IPS-18a (cell line): ENCODE measurements around the gene SMYD3.

Experiments used
- H3K27ac ChIP-seq: one replicate; pipeline ENCODE4 v1.5.1; 2013; ENCODE audit warnings: low read length
- H3K27me3 ChIP-seq: one replicate; pipeline ENCODE4 v1.6.1; 2013; ENCODE audit warnings: mild to moderate bottlenecking, low read length; ENCODE audit not compliant: control insufficient read depth, insufficient read depth
- H3K36me3 ChIP-seq: one replicate; pipeline ENCODE4 v1.6.1; 2013; ENCODE audit warnings: low read depth, low read length; ENCODE audit not compliant: control insufficient read depth
- H3K4me1 ChIP-seq: one replicate; pipeline ENCODE4 v1.6.1; 2013; ENCODE audit warnings: low read depth, low read length; ENCODE audit not compliant: control insufficient read depth
- H3K4me3 ChIP-seq: one replicate; pipeline ENCODE4 v1.5.1; 2013; ENCODE audit warnings: low read length
- H3K9ac ChIP-seq: one replicate; pipeline ENCODE4 v1.6.1; 2013; ENCODE audit warnings: mild to moderate bottlenecking, low read length, moderate library complexity
- H3K9me3 ChIP-seq: one replicate; pipeline ENCODE4 v1.6.1; 2013; ENCODE audit warnings: low read depth, low read length; ENCODE audit not compliant: control insufficient read depth

Gene SMYD3

DNA sequence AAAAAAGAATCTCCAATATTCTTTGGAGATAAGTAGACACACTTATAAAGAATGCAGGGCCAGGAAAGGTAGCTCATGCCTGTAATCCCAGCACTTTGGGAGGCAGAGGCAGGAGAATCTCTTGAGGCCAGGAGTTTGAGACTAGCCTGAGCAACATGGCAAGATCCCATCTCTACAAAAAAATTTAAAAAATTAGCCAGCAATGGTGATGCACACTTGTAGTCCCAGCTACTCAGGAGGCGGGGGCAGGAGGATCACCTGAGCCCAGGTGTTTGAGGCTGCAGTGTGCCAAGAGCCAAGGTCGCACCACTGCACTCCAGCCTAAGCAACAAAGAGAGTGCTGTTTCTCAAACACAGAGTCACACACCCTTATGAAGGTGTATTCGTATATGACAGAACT lies 385.0 kb downstream of the SMYD3 start:
- Histone ChIP-seq H3K36me3 (no peaks in the 10 kb centered on the region), H3K9me3 (no peaks in the 10 kb centered on the region), H3K27me3 (no peaks in the 10 kb centered on the region), H3K4me3 (no peak overlapping the region), H3K4me1 (no peaks in the 10 kb centered on the region), H3K9ac (no peak overlapping the region), H3K27ac (no peak overlapping the region)

DNA sequence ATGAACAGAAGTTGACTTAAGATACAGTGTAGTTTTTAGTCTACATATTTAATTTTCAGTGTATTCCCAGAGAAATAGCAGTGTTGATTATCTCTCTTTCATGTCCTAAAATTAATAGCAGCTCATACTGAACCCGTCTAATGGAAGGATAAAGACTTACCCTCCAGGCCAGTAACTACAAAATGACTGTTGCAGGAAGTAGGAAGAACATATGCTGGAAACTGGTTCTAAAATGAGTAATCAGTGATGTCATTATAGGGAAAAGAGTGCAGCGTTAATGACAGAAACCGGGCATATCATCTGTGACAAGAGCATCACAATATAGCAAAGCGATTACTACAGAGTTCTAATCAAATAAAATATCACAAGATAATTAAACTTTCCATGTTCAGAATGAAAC lies 385.5 kb downstream of the SMYD3 start:
- no peak overlapping the region for H3K9ac ChIP-seq
- no peak overlapping the region for H3K27ac ChIP-seq
- no peaks in the 10 kb centered on the region for H3K9me3 ChIP-seq
- H3K27me3 ChIP-seq, result no peaks in the 10 kb centered on the region
- no peak overlapping the region for H3K4me3 ChIP-seq
- no peaks in the 10 kb centered on the region for H3K36me3 ChIP-seq
- H3K4me1 ChIP-seq, result no peaks in the 10 kb centered on the region

DNA sequence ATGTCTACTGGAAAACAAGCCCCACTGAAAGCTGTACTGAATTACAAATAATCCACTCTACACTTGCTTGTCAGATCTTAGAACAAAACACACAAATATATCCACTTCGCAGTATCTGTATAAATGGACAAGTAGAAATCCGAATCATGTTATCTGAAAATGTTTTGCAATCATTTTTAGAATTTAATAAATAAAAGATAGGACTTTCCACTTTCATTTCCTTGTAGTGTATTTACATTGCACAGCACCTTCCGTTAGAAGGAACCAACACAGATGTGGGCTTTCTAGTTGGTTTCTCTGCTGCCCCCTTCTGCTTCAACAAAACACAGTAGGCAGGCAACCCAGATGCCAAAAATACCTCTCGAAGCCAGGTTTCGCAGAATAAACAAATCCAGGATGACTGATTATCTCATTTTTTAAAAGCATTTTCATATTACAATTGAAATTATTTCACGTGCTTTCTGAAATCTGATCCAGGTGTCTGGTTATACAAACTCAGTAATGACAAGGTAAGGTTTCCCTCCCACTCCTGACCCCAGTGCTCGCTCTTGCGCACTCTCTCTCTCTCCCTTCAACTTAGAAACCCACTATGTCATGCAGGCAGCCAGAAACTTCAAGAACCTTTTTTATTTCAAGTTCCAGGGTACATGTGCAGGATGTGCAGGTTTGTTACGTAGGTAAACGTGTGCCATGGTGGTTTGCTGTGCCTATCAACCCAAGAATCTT lies 389.9 kb downstream of the SMYD3 start:
- Histone ChIP-seq H3K4me1 (no peaks in the 10 kb centered on the region), H3K4me3 (no peak overlapping the region), H3K9ac (no peak overlapping the region), H3K9me3 (no peaks in the 10 kb centered on the region), H3K27me3 (no peaks in the 10 kb centered on the region), H3K36me3 (no peaks in the 10 kb centered on the region), H3K27ac (no peak overlapping the region)

DNA sequence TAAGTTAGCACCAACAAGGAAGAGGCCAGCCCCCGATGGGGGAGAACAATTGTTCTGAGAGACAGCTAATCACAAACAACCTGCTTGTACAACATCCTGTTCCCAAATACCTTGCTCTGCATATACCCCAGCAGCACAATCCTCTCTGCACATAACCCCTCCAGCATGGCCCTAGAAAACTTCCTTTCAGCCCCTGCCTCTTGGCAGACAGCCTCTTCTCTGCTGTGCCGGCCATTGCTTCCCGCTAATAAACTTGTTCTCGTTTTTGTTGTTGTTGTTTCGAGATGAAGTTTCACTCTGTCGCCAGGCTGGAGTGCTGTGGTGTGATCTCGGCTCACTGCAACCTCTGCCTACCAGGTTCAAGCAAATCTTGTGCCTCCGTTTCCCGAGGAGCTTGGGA lies 392.7 kb downstream of the SMYD3 start:
- no peak overlapping the region for H3K27ac ChIP-seq
- H3K4me1 ChIP-seq, result no peaks in the 10 kb centered on the region
- H3K36me3 ChIP-seq, result no peaks in the 10 kb centered on the region
- H3K9ac ChIP-seq, result no peak overlapping the region
- no peaks in the 10 kb centered on the region for H3K9me3 ChIP-seq
- no peaks in the 10 kb centered on the region for H3K27me3 ChIP-seq
- H3K4me3 ChIP-seq, result no peak overlapping the region

DNA sequence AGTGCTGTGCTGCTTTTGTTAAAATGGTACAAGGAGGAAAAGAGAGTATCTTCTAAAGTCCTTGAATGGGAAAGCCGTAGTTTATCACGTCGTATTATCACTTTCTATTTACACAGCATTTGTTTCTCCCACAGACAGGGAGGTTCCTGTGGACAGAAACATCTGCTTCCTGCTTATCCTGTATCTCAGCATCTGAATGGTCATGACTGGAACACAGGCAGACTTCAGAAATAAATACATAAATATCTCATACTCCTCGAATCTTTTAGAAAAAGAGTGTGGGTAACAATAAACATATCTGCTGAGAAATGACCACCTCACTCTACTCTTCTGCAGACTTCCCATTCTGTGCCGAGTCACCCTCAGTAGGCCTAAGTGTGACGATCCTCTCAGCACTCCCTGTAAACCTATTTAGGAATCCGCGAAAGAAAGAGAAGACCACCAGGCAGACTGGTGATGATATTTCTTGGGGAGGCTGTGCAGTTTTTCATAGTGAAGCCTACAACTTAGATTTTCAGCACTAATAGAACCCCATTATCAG lies 393.5 kb downstream of the SMYD3 start:
- Histone ChIP-seq H3K27ac (no peak overlapping the region), H3K9me3 (no peaks in the 10 kb centered on the region), H3K36me3 (no peaks in the 10 kb centered on the region), H3K9ac (no peak overlapping the region), H3K4me3 (no peak overlapping the region), H3K4me1 (no peaks in the 10 kb centered on the region), H3K27me3 (no peaks in the 10 kb centered on the region)

DNA sequence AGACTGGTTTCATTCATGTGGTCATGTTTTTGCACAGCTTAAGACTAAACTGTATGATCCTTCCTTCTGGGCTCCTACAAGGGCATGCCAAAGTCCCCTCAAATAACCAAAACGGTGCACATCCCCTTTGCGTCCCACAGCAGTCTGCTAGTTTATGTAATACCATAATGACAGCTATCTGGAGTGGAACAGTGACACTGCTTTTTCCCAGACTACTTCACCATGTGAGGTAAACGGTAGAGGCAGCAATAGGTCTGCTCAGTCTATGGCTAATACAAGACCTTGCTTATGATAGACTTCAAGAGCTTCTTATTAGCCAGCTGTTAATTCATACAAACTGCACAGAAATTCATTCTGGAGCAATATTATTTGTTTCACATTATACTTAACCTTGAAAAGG lies 395.5 kb downstream of the SMYD3 start:
- Histone ChIP-seq H3K36me3 (no peaks in the 10 kb centered on the region), H3K4me3 (no peak overlapping the region), H3K9me3 (no peaks in the 10 kb centered on the region), H3K27ac (no peak overlapping the region), H3K27me3 (no peaks in the 10 kb centered on the region), H3K4me1 (peaks cover 12% of the 10 kb centered on the region), H3K9ac (no peak overlapping the region)

DNA sequence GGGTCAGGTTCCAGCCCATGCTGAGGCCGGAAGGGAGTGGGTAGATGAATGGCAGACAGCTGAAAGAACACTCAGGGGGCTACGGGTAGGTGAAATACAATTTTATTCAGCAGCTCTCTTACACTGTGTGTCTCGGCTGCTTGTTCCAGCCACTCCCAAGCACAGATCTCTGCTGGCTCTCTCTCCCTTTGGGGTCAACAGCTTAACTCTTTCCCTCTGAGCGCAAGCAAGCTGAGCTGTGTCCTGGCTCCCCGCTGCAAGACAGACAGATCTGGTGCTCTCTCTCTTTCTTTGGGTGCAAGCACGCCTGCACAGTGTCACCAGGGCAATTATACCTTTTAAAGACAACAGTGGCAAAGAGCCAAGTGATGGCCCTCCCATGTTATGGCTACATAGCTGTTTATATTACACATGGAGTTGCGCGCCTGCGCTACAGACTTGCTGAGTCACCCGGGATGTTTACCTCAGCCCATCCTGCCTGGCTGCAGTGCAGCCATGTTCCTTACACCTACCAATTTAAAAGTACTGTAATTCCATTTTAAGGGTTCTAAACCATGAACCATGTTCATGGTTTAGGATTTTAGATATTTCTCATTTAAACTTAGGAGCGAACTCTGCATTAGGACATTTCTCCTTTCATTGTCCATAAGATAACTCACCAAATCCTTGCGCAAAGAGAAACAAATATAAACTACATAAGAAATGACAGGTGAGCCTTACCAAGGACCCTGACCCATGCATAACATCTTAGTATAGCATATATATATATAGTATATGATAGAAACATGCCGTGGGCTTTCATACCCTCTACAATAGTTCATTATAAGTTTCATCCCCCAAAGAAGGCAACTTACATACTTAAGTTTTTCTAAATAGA lies 396.5 kb downstream of the SMYD3 start:
- Histone ChIP-seq H3K27me3 (no peaks in the 10 kb centered on the region), H3K4me1 (peaks cover 12% of the 10 kb centered on the region), H3K4me3 (no peak overlapping the region), H3K9ac (no peak overlapping the region), H3K36me3 (no peaks in the 10 kb centered on the region), H3K27ac (no peak overlapping the region), H3K9me3 (no peaks in the 10 kb centered on the region)

DNA sequence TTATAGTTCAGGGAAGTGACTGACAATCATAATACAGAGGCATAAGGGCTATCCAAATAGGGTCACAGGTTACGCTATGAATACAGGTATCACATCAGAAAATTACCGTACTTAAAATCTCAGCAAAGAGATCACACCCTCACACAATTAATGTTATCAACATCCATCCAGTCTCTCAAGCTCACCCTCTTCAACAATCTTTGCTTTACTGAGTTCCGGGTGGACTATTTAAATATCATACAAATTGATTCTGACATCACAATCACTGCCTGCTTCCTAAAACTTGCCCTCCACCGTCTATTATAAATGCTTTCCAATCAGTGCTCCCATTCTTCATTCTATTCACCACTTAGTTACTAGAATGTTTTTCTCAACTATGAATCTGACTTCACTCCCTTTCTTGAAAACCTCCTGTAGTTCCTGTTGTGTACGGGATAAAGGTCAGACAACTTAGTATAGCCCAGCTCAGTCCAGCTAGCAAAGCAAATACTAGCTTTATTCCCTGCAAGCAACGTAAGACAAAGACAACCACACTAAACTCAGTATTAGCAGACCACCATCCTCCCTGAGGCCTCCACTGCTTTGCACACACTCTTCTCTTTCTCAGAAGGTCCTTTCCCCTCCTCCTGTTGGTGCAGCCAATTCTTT lies 398.7 kb downstream of the SMYD3 start:
- Histone ChIP-seq H3K9me3 (no peaks in the 10 kb centered on the region), H3K27me3 (no peaks in the 10 kb centered on the region), H3K9ac (no peak overlapping the region), H3K27ac (no peak overlapping the region), H3K4me1 (peaks cover 12% of the 10 kb centered on the region), H3K36me3 (no peaks in the 10 kb centered on the region), H3K4me3 (no peak overlapping the region)

DNA sequence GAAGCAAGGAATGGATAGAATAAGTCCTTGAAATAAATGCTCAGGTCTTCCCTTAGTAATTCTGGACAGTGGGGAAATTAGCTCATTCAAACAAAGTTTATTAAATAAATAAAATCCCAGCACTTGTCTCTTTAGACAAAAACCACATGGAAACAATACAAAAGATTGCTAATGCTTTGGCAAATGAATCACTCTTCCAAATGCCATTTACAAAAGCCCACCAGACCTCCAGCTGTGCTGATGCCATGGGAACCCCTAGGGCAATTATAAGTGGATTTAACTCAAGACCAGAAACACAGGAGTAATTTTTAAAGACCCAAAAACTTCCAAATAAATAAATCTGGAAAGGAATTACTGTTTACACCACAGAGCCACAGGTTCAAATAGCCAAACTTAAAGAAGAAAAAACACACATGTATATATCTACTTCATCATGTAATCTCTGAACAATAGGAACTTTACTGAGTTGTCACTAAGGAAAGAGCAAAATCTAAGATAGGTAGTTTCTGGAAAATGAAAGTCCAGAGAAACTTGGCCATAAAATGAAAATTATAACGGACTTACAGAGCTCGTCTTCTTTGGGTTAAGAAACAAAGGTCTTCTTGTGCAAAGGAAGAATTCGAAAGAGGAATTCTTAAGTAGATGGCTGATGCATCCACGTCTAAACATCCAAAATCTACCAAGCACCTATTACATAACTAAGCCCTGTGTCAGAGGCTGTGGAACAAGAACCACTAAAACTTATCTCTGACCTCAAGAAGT lies 399.4 kb downstream of the SMYD3 start:
- Histone ChIP-seq H3K9ac (no peak overlapping the region), H3K4me1 (peaks cover 12% of the 10 kb centered on the region), H3K27me3 (no peaks in the 10 kb centered on the region), H3K27ac (peak overlapping the region; percentile 2), H3K9me3 (no peaks in the 10 kb centered on the region), H3K4me3 (no peak overlapping the region), H3K36me3 (no peaks in the 10 kb centered on the region)

DNA sequence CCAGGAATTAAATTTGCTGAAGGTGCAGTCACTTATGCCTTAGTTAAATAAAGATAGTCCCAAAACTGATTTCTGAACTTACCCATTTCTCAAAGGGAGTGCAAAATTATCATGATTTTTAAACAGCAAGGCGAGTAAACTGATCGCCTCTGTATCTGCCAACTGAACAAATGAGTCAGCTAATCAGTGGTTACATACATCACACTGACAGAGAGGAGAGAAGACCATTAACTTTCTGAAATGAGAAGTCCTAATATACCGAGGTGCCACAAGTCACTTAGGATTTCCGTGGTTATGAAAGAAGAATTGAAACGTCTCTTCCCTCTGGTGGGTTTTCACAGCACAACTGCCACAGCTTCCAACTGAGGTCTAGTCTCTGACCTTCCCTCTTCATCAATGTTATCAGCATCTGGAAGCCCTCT lies 400.7 kb downstream of the SMYD3 start:
- peaks cover 12% of the 10 kb centered on the region for H3K4me1 ChIP-seq

DNA sequence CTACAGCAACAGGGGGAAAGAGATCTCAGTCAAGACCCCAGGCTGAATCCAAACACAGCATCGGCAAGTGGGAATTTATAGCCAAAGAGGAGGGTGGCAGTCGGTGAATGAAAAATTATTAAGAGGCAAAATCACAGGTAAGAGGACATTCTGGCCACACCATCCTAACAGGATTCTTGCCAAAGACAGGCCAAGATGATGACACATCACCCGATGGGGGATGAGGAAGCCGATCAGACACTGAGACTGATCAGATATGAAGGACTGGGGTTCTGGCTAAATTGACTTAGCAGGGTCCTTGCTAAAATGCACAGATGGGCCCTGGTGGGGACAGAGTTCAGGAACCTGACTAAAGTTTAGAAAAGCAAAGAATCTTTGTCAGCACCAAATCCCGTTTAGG lies 402.2 kb downstream of the SMYD3 start:
- no peak overlapping the region for H3K9ac ChIP-seq
- H3K9me3 ChIP-seq, result no peaks in the 10 kb centered on the region
- no peaks in the 10 kb centered on the region for H3K36me3 ChIP-seq
- no peaks in the 10 kb centered on the region for H3K27me3 ChIP-seq
- H3K4me1 ChIP-seq, result peaks cover 12% of the 10 kb centered on the region
- no peak overlapping the region for H3K4me3 ChIP-seq
- H3K27ac ChIP-seq, result no peak overlapping the region

More for the DNA sequence above, 400.7 kb downstream of the SMYD3 start:
- Histone ChIP-seq H3K4me3 (no peak overlapping the region), H3K9me3 (no peaks in the 10 kb centered on the region), H3K36me3 (no peaks in the 10 kb centered on the region), H3K27ac (no peak overlapping the region), H3K27me3 (no peaks in the 10 kb centered on the region), H3K9ac (no peak overlapping the region)
